Thoracic aorta (tissue), 2 donors: Measurements from ENCODE around the gene TRABD2A. TPM values are rescaled to one million over a fixed set of nuclear protein-coding genes. Genes with fewer than 3 reads are reported as not detected.

Experiments
- ATAC-seq: fragments of 150-250 bp; one replicate; pipeline ENCODE4 v1.8.0; 2017; ENCODE audit warnings: low read depth; ENCODE audit not compliant: insufficient number of reproducible peaks, low FRiP score
- DNase-seq: peaks from one replicate; pipeline ENCODE4 v3.0.0-alpha.2; 2020; ENCODE audit warnings: low spot score
- H3K27ac ChIP-seq, 2 donors: fragments of 200-600 bp; sonication (generic); 1 replicate in 1 of 2; 2 replicates in 1 of 2; pipeline ENCODE4 v1.5.1; 2016; ENCODE audit warnings: mild to moderate bottlenecking in 2 of 2, moderate library complexity in 2 of 2
- H3K27me3 ChIP-seq: fragments of 200-600 bp; sonication (generic); replicated peaks from 2 replicates; pipeline ENCODE4 v1.6.0; 2016; ENCODE audit warnings: mild to moderate bottlenecking; ENCODE audit not compliant: insufficient read depth
- H3K36me3 ChIP-seq: fragments of 200-600 bp; sonication (generic); one replicate; pipeline ENCODE4 v1.5.1; 2016
- H3K4me1 ChIP-seq, 2 donors: fragments of 200-600 bp; sonication (generic); 1 replicate in 1 of 2; 2 replicates in 1 of 2; pipeline versions ENCODE4 v1.5.1 to v1.6.0; 2016; ENCODE audit warnings: low read depth in 2 of 2, mild to moderate bottlenecking in 1 of 2; ENCODE audit not compliant: control insufficient read depth in 1 of 2
- H3K4me3 ChIP-seq: fragments of 200-600 bp; sonication (generic); 2 replicates; pipeline ENCODE4 v1.5.1; 2016; ENCODE audit warnings: mild to moderate bottlenecking
- H3K9me3 ChIP-seq: fragments of 200-600 bp; sonication (generic); 2 replicates; pipeline ENCODE4 v1.5.1; 2016
- total RNA-seq, 2 donors: library from RNA; depleted of rRNA; stranded (reverse); fragments of >200 nt; gene quantifications; one replicate each; pipeline versions ENCODE4 v1.1.0 to v1.2.3, GENCODE V29; 2016
- TF ChIP-seq, protein P1 (sequence below): fragments of 200-600 bp; sonication (generic); IDR thresholded peaks from one replicate; pipeline ENCODE4 v1.5.1; 2019; ENCODE audit warnings: antibody characterized with exemption

Gene TRABD2A
- total RNA-seq, 2 donors from 2014 or later = 0.54 to 1.8 TPM

DNA sequence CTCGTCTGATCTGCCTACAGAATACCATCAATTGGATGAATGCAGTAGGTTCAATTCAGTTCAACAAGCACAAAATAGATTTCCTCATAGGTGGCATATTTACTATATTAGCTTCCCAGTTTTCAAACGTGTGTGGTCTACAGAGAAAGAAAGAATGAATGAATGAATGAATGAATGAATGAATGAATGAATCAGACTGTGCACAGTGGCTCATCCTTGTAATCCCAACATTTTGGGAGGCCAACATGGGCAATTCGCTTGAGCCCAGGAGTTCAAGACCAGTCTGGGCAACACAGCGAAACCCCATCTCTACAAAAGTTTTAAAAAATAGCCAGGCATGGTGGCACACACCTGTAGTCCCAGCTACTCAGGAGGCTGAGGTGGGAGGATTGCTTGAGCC is 94.9 kb downstream of the TRABD2A start:
- ATAC-seq (no peak), DNase-seq (no peak)
- TF ChIP-seq, protein P1, sequence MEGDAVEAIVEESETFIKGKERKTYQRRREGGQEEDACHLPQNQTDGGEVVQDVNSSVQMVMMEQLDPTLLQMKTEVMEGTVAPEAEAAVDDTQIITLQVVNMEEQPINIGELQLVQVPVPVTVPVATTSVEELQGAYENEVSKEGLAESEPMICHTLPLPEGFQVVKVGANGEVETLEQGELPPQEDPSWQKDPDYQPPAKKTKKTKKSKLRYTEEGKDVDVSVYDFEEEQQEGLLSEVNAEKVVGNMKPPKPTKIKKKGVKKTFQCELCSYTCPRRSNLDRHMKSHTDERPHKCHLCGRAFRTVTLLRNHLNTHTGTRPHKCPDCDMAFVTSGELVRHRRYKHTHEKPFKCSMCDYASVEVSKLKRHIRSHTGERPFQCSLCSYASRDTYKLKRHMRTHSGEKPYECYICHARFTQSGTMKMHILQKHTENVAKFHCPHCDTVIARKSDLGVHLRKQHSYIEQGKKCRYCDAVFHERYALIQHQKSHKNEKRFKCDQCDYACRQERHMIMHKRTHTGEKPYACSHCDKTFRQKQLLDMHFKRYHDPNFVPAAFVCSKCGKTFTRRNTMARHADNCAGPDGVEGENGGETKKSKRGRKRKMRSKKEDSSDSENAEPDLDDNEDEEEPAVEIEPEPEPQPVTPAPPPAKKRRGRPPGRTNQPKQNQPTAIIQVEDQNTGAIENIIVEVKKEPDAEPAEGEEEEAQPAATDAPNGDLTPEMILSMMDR = no peak
- Histone ChIP-seq H3K27ac (no peak overlapping the region), H3K4me3 (no peak overlapping the region), H3K36me3 (no peaks in the 10 kb centered on the region), H3K4me1 (no peaks in the 10 kb centered on the region), H3K9me3 (no peaks in the 10 kb centered on the region), H3K27me3 (no peaks in the 10 kb centered on the region)

DNA sequence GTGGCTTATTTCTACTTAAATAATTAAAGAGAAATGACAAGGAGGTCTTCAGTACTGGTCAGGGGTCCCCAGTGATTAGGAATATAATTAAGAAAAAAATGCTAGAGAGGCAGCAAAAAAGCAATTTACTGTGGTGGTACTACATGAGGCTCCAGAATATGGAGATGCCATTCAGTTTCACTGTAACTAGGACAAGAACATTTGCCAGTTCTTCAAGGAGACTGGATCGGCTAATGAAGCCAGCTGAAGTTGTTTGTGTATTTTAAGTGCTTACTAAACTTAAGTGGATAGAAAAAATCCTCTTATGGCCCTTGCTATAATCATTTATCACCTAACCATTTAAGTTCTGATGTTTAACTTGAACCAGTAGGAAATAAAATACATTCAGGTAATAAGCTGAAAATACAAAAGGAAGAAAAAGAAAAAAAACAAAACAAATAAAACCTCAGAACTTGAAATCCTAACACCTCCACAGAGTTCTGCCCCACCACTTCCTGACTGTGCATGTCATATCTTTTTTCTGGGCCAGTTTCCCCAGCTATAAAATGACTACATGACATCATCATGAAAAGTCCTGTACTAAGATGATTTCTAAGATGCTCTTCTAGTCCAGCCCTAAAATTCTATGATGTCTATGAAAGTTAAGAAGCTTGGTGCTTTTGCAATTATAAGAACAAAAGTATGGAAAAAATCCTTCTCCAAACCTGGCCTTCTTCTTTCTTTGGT is 98.0 kb downstream of the TRABD2A start:
- Histone ChIP-seq H3K27me3 (no peaks in the 10 kb centered on the region), H3K27ac (no peak overlapping the region), H3K4me1 (no peaks in the 10 kb centered on the region), H3K4me3 (no peak overlapping the region), H3K9me3 (no peaks in the 10 kb centered on the region), H3K36me3 (no peaks in the 10 kb centered on the region)
- ATAC-seq = no peak
- DNase-seq = no peak
- TF ChIP-seq, protein P1 = no peak

GRCh38 chr2:84781942-84782716 is 98.8 kb downstream of the TRABD2A start:
- no peak for DNase-seq
- Histone ChIP-seq H3K36me3 (no peaks in the 10 kb centered on the region), H3K9me3 (no peaks in the 10 kb centered on the region), H3K4me3 (no peak overlapping the region), H3K4me1 (no peaks in the 10 kb centered on the region), H3K27ac (no peak overlapping the region), H3K27me3 (no peaks in the 10 kb centered on the region)
- TF ChIP-seq, protein P1 = no peak
- no peak for ATAC-seq

- ATAC-seq = no peak
- Histone ChIP-seq H3K4me3 (no peak overlapping the region), H3K9me3 (no peaks in the 10 kb centered on the region), H3K36me3 (no peaks in the 10 kb centered on the region), H3K27ac (no peak overlapping the region), H3K4me1 (no peaks in the 10 kb centered on the region), H3K27me3 (no peaks in the 10 kb centered on the region)
- no peak for DNase-seq
- TF ChIP-seq, protein P1 = no peak
Observed at GRCh38 chr2:84779781-84780180, 101.1 kb downstream of the TRABD2A start.

GRCh38 chr2:84778911-84779690 is 101.8 kb downstream of the TRABD2A start:
- ATAC-seq (no peak), DNase-seq (no peak)
- Histone ChIP-seq H3K4me1 (no peaks in the 10 kb centered on the region), H3K27ac (no peak overlapping the region), H3K27me3 (no peaks in the 10 kb centered on the region), H3K9me3 (no peaks in the 10 kb centered on the region), H3K36me3 (no peaks in the 10 kb centered on the region), H3K4me3 (no peak overlapping the region)
- TF ChIP-seq, protein P1 = no peak
